Liver (tissue), 3 donors: ENCODE data around the gene DEPDC5.

Experiments used
- GABPA ChIP-seq, 2 donors: IDR thresholded peaks in 1 of 2; conservative IDR thresholded peaks in 1 of 2; 2 replicates each; pipeline ENCODE4 v1.6.1; 2016; ENCODE audit warnings: antibody characterized with exemption in 2 of 2, mild to moderate bottlenecking in 1 of 2, moderate library complexity in 1 of 2
- JUND ChIP-seq, 2 donors: IDR thresholded peaks; 2 replicates each; pipeline ENCODE4 v1.6.1; 2016; ENCODE audit warnings: antibody characterized with exemption in 2 of 2
- TF ChIP-seq, protein P1 (sequence below): IDR thresholded peaks from 2 replicates; pipeline ENCODE4 v1.6.1; 2016; ENCODE audit warnings: antibody characterized with exemption
- TF ChIP-seq, protein P2 (sequence below): fragments of 150-350 bp; IDR thresholded peaks from 2 replicates; pipeline ENCODE4 v1.5.1; 2017; ENCODE audit warnings: improper control_type of control experiment, low read depth, low read length; ENCODE audit not compliant: missing input control
- TF ChIP-seq, protein P3 (sequence below): IDR thresholded peaks from 2 replicates; pipeline ENCODE4 v1.6.1; 2016; ENCODE audit warnings: antibody characterized with exemption, mild to moderate bottlenecking
- donor health status: healthy.
- donor health status: healthy.

DNA sequence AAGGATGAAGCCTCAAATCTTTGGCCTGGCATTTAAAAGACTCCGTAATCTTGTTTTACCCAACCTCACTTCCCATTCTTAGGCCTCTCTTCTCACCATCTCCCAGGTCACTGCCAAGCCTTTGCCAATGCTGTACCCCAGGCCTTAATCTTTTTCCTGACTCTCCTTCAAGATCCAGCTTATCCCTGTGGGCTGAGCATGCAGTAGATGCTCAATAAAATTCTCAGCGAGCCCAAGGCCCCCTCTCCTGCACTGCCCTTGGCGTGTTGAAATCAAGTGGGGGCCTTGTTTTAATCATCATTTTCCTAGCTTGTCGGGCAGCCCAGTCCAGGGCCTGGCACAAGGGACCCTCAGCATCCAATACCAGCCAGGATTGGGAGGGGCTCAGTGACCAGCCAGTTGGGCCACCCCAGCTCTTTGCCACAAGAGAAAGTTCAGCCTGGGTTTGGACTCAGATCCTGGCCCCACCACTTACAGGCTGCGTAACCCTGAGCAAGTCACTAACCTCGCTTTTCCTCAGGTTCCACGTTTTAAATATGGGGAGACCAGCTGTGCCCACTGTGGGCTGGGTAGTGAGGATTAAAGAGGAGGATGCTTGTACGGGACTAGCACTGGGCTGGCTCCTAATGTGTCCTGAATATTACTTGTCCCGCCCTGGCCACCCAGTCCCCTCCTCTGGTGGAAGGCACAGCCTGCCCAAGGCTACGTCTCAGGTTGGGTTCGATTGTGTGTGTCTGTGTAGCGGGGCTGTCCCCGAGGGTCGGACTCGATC, 189.6 kb downstream of the DEPDC5 start:
- TF ChIP-seq GABPA (IDR thresholded peaks at IDR 0.05 in 1 of 2, conservative IDR thresholded peaks at IDR 0.05 in 1 of 2), result no peak
- TF ChIP-seq, protein P1, sequence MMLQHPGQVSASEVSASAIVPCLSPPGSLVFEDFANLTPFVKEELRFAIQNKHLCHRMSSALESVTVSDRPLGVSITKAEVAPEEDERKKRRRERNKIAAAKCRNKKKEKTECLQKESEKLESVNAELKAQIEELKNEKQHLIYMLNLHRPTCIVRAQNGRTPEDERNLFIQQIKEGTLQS, result no peak
- TF ChIP-seq, protein P2, sequence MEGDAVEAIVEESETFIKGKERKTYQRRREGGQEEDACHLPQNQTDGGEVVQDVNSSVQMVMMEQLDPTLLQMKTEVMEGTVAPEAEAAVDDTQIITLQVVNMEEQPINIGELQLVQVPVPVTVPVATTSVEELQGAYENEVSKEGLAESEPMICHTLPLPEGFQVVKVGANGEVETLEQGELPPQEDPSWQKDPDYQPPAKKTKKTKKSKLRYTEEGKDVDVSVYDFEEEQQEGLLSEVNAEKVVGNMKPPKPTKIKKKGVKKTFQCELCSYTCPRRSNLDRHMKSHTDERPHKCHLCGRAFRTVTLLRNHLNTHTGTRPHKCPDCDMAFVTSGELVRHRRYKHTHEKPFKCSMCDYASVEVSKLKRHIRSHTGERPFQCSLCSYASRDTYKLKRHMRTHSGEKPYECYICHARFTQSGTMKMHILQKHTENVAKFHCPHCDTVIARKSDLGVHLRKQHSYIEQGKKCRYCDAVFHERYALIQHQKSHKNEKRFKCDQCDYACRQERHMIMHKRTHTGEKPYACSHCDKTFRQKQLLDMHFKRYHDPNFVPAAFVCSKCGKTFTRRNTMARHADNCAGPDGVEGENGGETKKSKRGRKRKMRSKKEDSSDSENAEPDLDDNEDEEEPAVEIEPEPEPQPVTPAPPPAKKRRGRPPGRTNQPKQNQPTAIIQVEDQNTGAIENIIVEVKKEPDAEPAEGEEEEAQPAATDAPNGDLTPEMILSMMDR, result no peak
- TF ChIP-seq, protein P3, sequence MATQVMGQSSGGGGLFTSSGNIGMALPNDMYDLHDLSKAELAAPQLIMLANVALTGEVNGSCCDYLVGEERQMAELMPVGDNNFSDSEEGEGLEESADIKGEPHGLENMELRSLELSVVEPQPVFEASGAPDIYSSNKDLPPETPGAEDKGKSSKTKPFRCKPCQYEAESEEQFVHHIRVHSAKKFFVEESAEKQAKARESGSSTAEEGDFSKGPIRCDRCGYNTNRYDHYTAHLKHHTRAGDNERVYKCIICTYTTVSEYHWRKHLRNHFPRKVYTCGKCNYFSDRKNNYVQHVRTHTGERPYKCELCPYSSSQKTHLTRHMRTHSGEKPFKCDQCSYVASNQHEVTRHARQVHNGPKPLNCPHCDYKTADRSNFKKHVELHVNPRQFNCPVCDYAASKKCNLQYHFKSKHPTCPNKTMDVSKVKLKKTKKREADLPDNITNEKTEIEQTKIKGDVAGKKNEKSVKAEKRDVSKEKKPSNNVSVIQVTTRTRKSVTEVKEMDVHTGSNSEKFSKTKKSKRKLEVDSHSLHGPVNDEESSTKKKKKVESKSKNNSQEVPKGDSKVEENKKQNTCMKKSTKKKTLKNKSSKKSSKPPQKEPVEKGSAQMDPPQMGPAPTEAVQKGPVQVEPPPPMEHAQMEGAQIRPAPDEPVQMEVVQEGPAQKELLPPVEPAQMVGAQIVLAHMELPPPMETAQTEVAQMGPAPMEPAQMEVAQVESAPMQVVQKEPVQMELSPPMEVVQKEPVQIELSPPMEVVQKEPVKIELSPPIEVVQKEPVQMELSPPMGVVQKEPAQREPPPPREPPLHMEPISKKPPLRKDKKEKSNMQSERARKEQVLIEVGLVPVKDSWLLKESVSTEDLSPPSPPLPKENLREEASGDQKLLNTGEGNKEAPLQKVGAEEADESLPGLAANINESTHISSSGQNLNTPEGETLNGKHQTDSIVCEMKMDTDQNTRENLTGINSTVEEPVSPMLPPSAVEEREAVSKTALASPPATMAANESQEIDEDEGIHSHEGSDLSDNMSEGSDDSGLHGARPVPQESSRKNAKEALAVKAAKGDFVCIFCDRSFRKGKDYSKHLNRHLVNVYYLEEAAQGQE, result no peak
- TF ChIP-seq JUND (IDR thresholded peaks at IDR 0.05), result no peak
